Prostate gland (tissue), 2 donors: Measurements from ENCODE around the gene C5orf22.

Experiments used
- POLR2A ChIP-seq: fragments of 450-650 bp; IDR thresholded peaks from one replicate; pipeline ENCODE4 v1.6.1; 2016; ENCODE audit warnings: antibody characterized with exemption, mild to moderate bottlenecking
- POLR2AphosphoS5 ChIP-seq: sonication (generic); formaldehyde crosslinking; IDR thresholded peaks from one replicate; pipeline ENCODE4 v1.6.1; 2017; ENCODE audit warnings: antibody characterized with exemption
- TF ChIP-seq, protein P1 (sequence below), 4 experiments: fragments of 200-600 bp in 2 of 4; fragments of 450-650 bp in 2 of 4; sonication (generic) in 2 of 4; IDR thresholded peaks; 1 replicate in 3 of 4; 2 replicates in 1 of 4; pipeline ENCODE4 v1.5.1; 2016 to 2019; ENCODE audit warnings: antibody characterized with exemption in 4 of 4, mild to moderate bottlenecking in 2 of 4, moderate library complexity in 2 of 4

DNA sequence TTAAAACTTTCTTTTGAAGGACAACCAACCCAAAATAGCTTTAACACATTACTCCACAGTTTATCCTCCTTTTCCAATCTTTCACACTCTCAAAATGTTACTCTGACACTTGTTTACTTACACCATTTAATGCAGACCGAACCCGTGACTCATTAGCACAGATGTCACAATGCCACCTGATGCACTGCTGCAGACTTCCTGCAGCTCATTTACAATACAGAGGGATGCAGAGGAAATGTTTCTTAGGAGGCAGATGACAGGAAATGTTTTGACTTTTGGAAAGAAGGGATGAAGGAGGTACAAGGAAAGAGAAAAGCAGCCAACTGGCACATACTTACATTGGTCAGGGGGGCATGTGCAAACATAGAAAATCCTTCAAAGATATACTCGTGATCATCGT is 39.2 kb upstream of the C5orf22 start:
- TF ChIP-seq, protein P1, sequence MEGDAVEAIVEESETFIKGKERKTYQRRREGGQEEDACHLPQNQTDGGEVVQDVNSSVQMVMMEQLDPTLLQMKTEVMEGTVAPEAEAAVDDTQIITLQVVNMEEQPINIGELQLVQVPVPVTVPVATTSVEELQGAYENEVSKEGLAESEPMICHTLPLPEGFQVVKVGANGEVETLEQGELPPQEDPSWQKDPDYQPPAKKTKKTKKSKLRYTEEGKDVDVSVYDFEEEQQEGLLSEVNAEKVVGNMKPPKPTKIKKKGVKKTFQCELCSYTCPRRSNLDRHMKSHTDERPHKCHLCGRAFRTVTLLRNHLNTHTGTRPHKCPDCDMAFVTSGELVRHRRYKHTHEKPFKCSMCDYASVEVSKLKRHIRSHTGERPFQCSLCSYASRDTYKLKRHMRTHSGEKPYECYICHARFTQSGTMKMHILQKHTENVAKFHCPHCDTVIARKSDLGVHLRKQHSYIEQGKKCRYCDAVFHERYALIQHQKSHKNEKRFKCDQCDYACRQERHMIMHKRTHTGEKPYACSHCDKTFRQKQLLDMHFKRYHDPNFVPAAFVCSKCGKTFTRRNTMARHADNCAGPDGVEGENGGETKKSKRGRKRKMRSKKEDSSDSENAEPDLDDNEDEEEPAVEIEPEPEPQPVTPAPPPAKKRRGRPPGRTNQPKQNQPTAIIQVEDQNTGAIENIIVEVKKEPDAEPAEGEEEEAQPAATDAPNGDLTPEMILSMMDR (IDR thresholded peaks at IDR 0.05) = no peak
- TF ChIP-seq POLR2A (no peak), POLR2AphosphoS5 (no peak)
